ENCODE results near the gene HLA-DMA.

Gene HLA-DMA

GRCh38 chr6:32903952-32904351 lies 48.9 kb downstream of the HLA-DMA start:
- Histone ChIP-seq H3K36me3 (ENCODE audit: low read depth) (peaks cover 7% of the 10 kb centered on the region; the same call in 1 of the 2 replicates), H3K9me3 (ENCODE audit: severe bottlenecking) (peaks cover 3% of the 10 kb centered on the region), H3K27ac (ENCODE audit: poor library complexity, severe bottlenecking) (no peak overlapping the region), H3K4me3 (ENCODE audit: severe bottlenecking) (no peak overlapping the region), H3K27me3 (ENCODE audit: insufficient read depth, poor library complexity, severe bottlenecking) (no peaks in the 10 kb centered on the region), H3K4me1 (ENCODE audit: insufficient read depth, poor library complexity, severe bottlenecking) (peaks cover 10% of the 10 kb centered on the region)
- DNase-seq (ENCODE audit: low spot score) (no peak), ATAC-seq (ENCODE audit: low read depth) (no peak)
- TF ChIP-seq CTCF (IDR thresholded peaks at IDR 0.05; ENCODE audit: poor library complexity, severe bottlenecking), result no peak

Data from RWPE2 (cell line).